OCI-LY1 (cell line): ENCODE data around the gene MYBPC1.

Experiments used
- H2AFZ ChIP-seq: fragments of 200-600 bp; sonication (generic), shearing (Covaris generic); 2 replicates; pipeline ENCODE4 v1.6.0; 2014; ENCODE audit warnings: antibody characterized with exemption, mild to moderate bottlenecking, low read length
- H3F3A ChIP-seq: fragments of 200-600 bp; sonication (generic), shearing (Covaris generic); 2 replicates; pipeline ENCODE4 v1.6.0; 2014; ENCODE audit warnings: mild to moderate bottlenecking, antibody characterized with exemption, low read length, moderate library complexity; ENCODE audit not compliant: insufficient read depth
- H3K27ac ChIP-seq: fragments of 200-600 bp; sonication (generic); 2 replicates; pipeline ENCODE4 v1.5.1; 2014; ENCODE audit warnings: low read length, mixed run types, mild to moderate bottlenecking, low read depth; ENCODE audit not compliant: poor library complexity, severe bottlenecking
- H3K27me3 ChIP-seq: fragments of 200-600 bp; sonication (generic); 2 replicates; pipeline ENCODE4 v1.6.0; 2014; ENCODE audit warnings: antibody characterized with exemption, mild to moderate bottlenecking, low read length, moderate library complexity; ENCODE audit not compliant: insufficient read depth
- H3K36me3 ChIP-seq: fragments of 200-600 bp; sonication (generic); 2 replicates; pipeline ENCODE4 v1.6.1; 2014; ENCODE audit warnings: mild to moderate bottlenecking, antibody characterized with exemption, low read length, moderate library complexity, mixed read lengths; ENCODE audit not compliant: insufficient read depth
- H3K4me1 ChIP-seq: fragments of 200-600 bp; sonication (generic); 2 replicates; pipeline ENCODE4 v1.5.1; 2014; ENCODE audit warnings: mild to moderate bottlenecking, low read length, moderate library complexity; ENCODE audit not compliant: insufficient read depth, severe bottlenecking
- H3K4me2 ChIP-seq: fragments of 200-600 bp; sonication (generic), shearing (Covaris generic); 2 replicates; pipeline ENCODE4 v1.6.1; 2014; ENCODE audit warnings: low read length
- H3K4me3 ChIP-seq: fragments of 200-600 bp; sonication (generic); 2 replicates; pipeline ENCODE4 v1.5.1; 2014; ENCODE audit warnings: low read length, low read depth, mild to moderate bottlenecking, mixed read lengths; ENCODE audit not compliant: poor library complexity, severe bottlenecking
- H3K79me2 ChIP-seq: fragments of 200-600 bp; shearing (Covaris generic); 2 replicates; pipeline ENCODE4 v1.6.1; 2016; ENCODE audit warnings: mixed run types, low read length, mixed read lengths; ENCODE audit not compliant: insufficient read depth
- H3K9ac ChIP-seq: fragments of 200-600 bp; sonication (generic), shearing (Covaris generic); 2 replicates; pipeline ENCODE4 v1.6.1; 2014; ENCODE audit warnings: mild to moderate bottlenecking, low read length, mixed read lengths
- H3K9me2 ChIP-seq: fragments of 200-600 bp; sonication (generic), shearing (Covaris generic); 2 replicates; pipeline ENCODE4 v1.6.1; 2014; ENCODE audit warnings: low read depth, mild to moderate bottlenecking, low read length, mixed read lengths
- H3K9me3 ChIP-seq: fragments of 200-600 bp; shearing (Covaris generic); 2 replicates; pipeline ENCODE4 v1.6.1; 2014; ENCODE audit warnings: low read length, mixed read lengths
- H4K20me1 ChIP-seq: fragments of 200-600 bp; sonication (generic), shearing (Covaris generic); 2 replicates; pipeline ENCODE4 v1.6.0; 2016; ENCODE audit warnings: mild to moderate bottlenecking, low read length; ENCODE audit not compliant: insufficient read depth
- CTCF ChIP-seq: fragments of 200-600 bp; sonication (generic), shearing (Covaris generic); IDR thresholded peaks from 2 replicates; pipeline ENCODE4 v1.5.1; 2017; ENCODE audit warnings: mild to moderate bottlenecking, antibody characterized with exemption, low read length, moderate library complexity, mixed read lengths
- EZH2 ChIP-seq: fragments of 200-600 bp; sonication (generic), shearing (Covaris generic); IDR thresholded peaks from 2 replicates; pipeline ENCODE4 v1.8.0; 2017; ENCODE audit warnings: borderline replicate concordance, mixed run types, mild to moderate bottlenecking, antibody characterized with exemption, low read length, moderate library complexity, mixed read lengths

The MYBPC1 gene

GRCh38 chr12:101596172-101596571 is 1.4 kb downstream of the MYBPC1 start:
- no peaks in the 10 kb centered on the region for H3K4me1 ChIP-seq
- no peaks in the 10 kb centered on the region for H3K36me3 ChIP-seq
- no peak overlapping the region for H3K4me3 ChIP-seq
- no peaks in the 10 kb centered on the region for H3K9me3 ChIP-seq
- no peaks in the 10 kb centered on the region for H4K20me1 ChIP-seq
- H3K9me2 ChIP-seq: no peaks in the 10 kb centered on the region
- no peaks in the 10 kb centered on the region for H3K27me3 ChIP-seq
- H2AFZ ChIP-seq: no peak overlapping the region
- TF ChIP-seq CTCF (no peak), EZH2 (no peak)
- no peak overlapping the region for H3K27ac ChIP-seq
- no peak overlapping the region for H3K9ac ChIP-seq
- no peaks in the 10 kb centered on the region for H3K79me2 ChIP-seq
- no peak overlapping the region for H3K4me2 ChIP-seq
- no peaks in the 10 kb centered on the region for H3F3A ChIP-seq

- no peak overlapping the region for H3K4me3 ChIP-seq
- no peaks in the 10 kb centered on the region for H3K9me2 ChIP-seq
- H3K27ac ChIP-seq: no peak overlapping the region
- no peaks in the 10 kb centered on the region for H3K9me3 ChIP-seq
- no peaks in the 10 kb centered on the region for H3K4me1 ChIP-seq
- H3K79me2 ChIP-seq: no peaks in the 10 kb centered on the region
- H2AFZ ChIP-seq: no peak overlapping the region
- H4K20me1 ChIP-seq: no peaks in the 10 kb centered on the region
- H3K4me2 ChIP-seq: no peak overlapping the region
- H3K9ac ChIP-seq: no peak overlapping the region
- no peaks in the 10 kb centered on the region for H3K27me3 ChIP-seq
- no peaks in the 10 kb centered on the region for H3K36me3 ChIP-seq
- TF ChIP-seq EZH2 (no peak), CTCF (no peak)
- H3F3A ChIP-seq: no peaks in the 10 kb centered on the region
Observed at GRCh38 chr12:101597164-101597563, 2.4 kb downstream of the MYBPC1 start.

GRCh38 chr12:101598483-101598882 is 3.7 kb downstream of the MYBPC1 start:
- Histone ChIP-seq H3K36me3 (no peaks in the 10 kb centered on the region), H4K20me1 (no peaks in the 10 kb centered on the region), H3K4me1 (no peaks in the 10 kb centered on the region), H3K4me2 (no peak overlapping the region), H3K4me3 (no peak overlapping the region), H3K9me3 (no peaks in the 10 kb centered on the region), H2AFZ (no peak overlapping the region), H3K79me2 (no peaks in the 10 kb centered on the region), H3K27me3 (no peaks in the 10 kb centered on the region), H3F3A (no peaks in the 10 kb centered on the region), H3K9me2 (no peaks in the 10 kb centered on the region), H3K27ac (no peak overlapping the region), H3K9ac (no peak overlapping the region)
- TF ChIP-seq CTCF: no peak
- TF ChIP-seq EZH2: no peak
